Bladder microvascular endothelial cell (primary cell): Measurements from ENCODE around the gene PLEKHA6. TPM values are rescaled to one million over a fixed set of nuclear protein-coding genes. Genes with fewer than 3 reads are reported as not detected.

ENCODE experiments used
- total RNA-seq: library from RNA; depleted of rRNA; stranded (reverse); fragments of >200 nt; gene quantifications from 2 replicates; pipeline ENCODE4 v1.2.3, GENCODE V29; 2014

PLEKHA6 gene, protein sequence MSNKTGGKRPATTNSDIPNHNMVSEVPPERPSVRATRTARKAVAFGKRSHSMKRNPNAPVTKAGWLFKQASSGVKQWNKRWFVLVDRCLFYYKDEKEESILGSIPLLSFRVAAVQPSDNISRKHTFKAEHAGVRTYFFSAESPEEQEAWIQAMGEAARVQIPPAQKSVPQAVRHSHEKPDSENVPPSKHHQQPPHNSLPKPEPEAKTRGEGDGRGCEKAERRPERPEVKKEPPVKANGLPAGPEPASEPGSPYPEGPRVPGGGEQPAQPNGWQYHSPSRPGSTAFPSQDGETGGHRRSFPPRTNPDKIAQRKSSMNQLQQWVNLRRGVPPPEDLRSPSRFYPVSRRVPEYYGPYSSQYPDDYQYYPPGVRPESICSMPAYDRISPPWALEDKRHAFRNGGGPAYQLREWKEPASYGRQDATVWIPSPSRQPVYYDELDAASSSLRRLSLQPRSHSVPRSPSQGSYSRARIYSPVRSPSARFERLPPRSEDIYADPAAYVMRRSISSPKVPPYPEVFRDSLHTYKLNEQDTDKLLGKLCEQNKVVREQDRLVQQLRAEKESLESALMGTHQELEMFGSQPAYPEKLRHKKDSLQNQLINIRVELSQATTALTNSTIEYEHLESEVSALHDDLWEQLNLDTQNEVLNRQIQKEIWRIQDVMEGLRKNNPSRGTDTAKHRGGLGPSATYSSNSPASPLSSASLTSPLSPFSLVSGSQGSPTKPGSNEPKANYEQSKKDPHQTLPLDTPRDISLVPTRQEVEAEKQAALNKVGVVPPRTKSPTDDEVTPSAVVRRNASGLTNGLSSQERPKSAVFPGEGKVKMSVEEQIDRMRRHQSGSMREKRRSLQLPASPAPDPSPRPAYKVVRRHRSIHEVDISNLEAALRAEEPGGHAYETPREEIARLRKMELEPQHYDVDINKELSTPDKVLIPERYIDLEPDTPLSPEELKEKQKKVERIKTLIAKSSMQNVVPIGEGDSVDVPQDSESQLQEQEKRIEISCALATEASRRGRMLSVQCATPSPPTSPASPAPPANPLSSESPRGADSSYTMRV
- total RNA-seq, result 1.3 and 4.3 TPM in 2 replicates

DNA sequence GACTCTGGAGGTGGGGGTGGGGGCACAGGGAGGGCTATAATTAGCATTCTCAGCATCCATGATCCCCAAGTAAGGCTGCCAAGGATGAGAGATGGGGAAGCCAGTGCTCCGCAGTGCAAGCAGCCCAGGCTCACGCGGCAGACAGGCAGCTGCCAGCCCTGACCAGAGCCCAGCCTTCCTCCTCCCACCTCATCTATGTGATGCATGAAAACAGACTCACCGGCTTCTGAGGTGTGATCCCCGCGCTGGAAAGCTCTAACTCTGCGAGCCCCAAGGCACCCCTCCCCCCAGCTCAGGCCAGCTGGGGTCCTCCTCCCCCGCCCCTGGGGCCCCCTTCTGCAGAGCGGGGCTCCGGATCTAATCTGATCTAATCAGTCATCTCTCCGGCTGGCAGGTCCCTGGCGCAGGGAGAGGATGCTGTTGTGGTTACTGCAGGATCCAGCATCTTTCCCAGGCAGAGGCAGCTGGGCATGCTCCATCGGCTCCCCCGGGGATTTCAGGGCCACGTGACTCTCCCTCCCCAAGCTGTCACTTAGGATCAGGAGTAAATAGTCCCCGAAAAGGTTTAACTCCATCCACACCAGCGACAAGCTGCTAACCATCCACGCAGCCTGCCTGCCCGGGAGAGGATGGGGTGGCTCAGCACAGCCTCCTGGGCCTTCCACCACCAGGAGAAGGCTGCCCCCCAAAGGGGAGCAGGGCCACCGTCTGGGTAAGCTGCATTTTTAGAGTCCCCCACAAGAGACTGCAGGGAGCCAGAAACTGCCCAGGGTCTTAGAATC, at the start of gene PLEKHA6:
Gene PLEKHA6 (minus strand): TSS at position 456 of the 782 bp plus-strand sequence. CDS start 86,202 bp downstream, outside the sequence.

DNA sequence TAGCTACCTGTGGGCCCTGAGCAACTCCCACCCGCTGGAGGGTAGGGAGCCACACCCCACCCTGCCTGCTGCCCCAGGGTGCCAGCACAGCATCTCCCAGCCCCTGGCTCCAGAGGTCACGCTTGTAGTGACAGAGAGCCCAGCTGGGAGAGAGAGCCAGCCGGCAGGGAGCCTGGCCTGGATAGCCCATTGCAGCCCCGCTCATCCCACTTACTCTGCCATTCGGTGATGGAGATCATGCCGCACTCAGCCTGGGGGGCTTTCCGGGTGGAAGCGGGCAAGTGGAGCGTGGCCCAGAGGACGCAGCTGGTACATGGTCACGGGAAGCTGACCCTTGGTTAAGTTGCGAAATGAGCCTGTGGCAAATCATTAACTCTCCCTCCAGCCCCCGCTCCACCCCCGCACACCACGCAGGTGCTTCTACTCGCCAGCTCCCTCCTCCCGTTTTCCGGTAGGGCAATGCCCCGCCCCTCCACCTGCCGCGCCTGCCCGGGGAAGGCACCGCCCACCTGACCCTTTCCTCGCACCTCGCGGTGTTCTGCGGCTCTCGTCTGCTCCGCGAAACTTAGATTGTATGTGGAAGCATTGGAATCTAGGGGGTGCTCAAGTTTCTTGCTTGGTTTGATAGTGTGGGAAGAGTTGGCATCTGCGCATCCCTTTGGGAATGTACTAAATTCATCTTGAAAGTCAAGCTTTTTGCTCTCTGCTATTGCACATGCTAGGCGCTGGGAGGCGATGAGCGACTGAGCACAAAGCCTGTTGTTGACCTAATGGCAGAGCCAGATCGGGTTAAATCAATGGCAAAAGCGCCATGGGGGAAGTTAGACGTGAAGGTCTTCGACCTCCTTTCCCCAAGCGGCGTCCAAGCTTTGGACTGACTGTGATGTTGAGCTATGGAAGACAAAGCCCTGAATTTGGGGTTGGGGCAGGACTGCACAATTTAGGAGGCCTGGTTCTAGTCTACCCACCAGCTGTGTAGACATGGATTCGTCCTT, 145.8 kb downstream of the PLEKHA6 start, which contains the start of gene GOLT1A:
Gene GOLT1A (minus strand): TSS at position 321 of the 995 bp plus-strand sequence. CDS start 82 bp downstream, at position 239.

DNA sequence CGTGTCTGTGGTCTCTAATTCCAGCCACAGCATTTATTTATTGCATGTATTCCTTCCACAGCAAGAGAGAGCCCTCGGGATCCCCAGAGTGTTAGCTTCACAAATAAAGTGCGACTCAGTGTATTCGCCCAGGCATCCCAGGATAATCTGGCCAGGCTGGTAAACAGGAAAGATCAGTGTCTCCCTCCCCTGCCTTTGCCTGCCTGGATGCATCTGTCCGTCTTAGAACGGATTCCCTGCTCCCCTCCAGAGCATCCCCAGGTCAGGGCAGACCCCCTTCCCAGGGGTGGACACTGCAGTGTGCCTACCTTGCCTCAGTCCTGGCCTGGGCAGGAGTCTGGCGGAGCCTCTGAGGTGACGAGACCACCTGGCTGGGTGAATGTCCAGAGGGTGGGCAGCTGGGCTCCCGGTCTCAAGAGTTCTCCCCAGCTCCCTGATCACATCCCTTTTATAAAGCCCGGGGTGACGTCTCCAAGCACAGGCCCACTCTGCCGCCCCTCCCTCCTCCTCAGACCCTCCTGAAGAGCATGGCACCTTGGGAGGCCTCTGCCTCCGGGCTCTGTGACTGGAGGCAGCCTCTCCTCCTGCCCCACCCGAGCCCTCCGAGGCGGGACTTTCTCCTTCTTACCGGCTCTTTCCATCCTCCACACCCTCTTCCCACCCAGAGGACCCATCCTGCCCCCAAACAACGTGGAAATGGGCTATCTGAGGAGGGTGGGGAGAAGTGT, 163.5 kb downstream of the PLEKHA6 start, which contains the start of gene KISS1:
Gene KISS1 (minus strand): TSS at position 424 of the 728 bp plus-strand sequence. CDS start 3,615 bp downstream, outside the sequence.

Other genes with a start within 250 kb of the PLEKHA6 start
- gene ETNK2, start 207.9 kb downstream of the PLEKHA6 start, total RNA-seq, result 6.2 and 15.5 TPM in 2 replicates
- under 0.01 and 0.19 TPM in 2 replicates for gene REN, start 193.6 kb downstream of the PLEKHA6 start, total RNA-seq
- 0.38 and 2.1 TPM in 2 replicates for gene KISS1, start 163.4 kb downstream of the PLEKHA6 start, total RNA-seq
- gene GOLT1A, start 145.9 kb downstream of the PLEKHA6 start, total RNA-seq, result not detected in 2 replicates
- gene PPP1R15B, start 51.9 kb upstream of the PLEKHA6 start, total RNA-seq, result 15.9 and 27.8 TPM in 2 replicates
- gene PIK3C2B, start 134.9 kb upstream of the PLEKHA6 start, total RNA-seq, result 16.5 and 30.3 TPM in 2 replicates
- 12.8 and 43.1 TPM in 2 replicates for gene MDM4, start 156.5 kb upstream of the PLEKHA6 start, total RNA-seq